Measurements from ENCODE around the gene MBIP. TPM values are rescaled to one million over a fixed set of nuclear protein-coding genes. Genes with fewer than 3 reads are reported as not detected.

MBIP gene
- total RNA-seq, 1 experiment from 2014 or later = 2.5 TPM

DNA sequence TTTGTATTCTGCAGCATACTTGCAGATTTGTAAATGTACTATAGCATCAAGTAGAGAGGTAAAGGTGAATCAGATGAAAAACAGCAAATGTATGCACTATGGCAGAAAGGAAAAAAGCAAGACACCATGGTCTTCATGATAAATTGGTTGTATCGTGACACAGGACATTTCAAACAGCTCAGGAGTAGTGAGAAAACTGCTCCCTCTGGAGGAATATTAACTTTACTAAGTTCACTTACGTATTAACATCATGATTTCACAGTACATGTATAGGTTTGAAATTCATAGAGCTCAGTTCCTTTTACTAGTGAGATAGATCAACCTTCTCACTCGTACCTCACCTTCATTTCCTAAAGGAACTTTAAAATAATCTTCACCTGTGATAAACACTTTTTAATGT is 6.5 kb downstream of the MBIP start:
- peak; percentile 19 for DNase-seq (ENCODE audit: low spot score)

DNA sequence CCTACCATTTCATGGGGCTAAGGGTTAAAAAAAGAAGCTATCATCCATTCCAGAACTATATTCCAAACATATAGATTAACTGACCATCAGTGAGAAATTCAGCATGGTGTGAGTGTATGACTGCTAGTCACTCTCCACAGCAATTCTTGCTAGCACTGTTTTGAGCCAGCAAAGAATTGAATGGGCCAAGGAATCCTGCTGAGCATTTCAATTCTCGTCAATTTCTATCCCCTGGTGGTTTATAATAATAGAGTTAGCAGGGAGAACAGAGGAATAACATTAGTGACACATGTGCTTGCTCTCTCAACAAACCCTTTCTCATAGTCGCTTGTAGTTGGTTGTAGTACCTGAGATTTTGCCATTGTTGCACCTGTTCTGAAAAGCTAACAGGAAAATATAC is 7.2 kb downstream of the MBIP start:
- no peak for DNase-seq (ENCODE audit: low spot score)

DNA sequence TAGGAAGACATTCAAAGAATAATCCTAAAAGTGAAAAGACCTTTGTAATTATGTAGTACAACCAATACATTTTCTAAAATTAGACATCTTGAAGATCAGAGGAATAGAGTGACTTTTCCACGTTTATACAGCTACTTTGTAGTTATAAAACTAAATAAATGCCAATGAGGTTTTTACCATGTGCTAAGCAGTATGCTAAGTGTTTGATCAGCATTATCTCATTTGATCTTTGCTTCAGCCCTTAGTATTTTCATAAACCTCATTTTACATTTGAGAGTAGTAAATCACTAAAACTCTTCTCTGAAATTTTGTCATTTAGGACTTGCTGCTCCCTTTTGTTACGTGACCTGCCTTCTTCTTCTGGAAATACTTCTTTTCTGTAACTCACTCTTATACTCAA is 13.6 kb downstream of the MBIP start:
- DNase-seq (ENCODE audit: low spot score) = no peak

DNA sequence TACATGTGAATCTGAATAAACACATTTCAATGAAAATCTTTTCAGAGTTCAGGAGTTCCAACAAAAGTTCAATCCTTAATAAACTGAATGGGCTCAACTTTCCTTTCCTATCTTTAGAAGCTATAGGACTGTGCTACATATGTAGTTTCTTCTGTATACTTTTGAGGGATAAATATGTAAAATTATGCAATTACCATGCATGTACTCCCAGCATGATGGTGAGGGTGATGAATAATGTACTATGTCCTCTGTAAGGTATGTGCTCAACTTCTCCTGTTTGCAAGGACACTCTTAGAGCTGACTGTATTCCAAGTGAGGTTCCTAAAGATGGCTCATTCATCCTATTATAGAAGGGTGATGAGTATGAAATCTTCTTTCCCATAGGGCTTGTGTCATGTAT is 15.5 kb downstream of the MBIP start:
- DNase-seq (ENCODE audit: low spot score) = no peak

DNA sequence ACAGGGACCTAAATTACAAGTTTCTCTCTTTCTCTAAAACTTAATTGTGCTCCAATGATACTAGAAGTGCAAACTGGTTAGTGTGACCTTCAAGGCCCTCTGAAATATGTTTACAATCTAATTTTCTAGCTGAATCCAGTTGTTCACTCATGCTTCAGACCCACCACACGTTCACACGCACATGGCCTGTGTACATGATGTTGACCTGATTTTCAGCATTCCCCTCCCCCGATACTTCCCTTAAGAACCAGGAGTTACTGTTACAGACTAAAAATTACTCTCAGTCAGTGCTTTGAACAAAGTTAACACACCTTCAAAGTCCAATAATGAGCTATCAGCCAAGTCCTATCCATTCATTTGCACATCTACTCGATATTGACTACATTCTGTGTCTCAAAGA is 16.5 kb downstream of the MBIP start:
- no peak for DNase-seq (ENCODE audit: low spot score)

DNA sequence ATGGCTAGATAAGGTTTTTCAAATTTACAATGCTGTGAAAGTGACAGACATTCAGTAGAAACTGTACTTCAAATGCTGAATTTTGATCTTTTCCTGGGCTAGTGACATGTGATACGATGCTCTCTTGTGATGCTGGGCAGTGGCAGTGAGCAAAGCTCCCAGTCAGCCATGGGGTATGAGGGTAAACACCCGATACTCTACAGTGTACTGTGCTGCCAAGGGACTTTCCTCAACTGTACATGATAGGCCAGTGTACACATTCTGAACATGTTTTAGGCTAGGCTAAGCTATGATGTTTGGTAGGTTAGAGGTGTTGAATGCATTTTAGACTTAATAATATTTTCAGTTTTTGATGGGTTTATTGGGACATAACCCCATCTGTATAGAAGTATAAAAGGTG is 17.6 kb downstream of the MBIP start:
- no peak for DNase-seq (ENCODE audit: low spot score)

DNA sequence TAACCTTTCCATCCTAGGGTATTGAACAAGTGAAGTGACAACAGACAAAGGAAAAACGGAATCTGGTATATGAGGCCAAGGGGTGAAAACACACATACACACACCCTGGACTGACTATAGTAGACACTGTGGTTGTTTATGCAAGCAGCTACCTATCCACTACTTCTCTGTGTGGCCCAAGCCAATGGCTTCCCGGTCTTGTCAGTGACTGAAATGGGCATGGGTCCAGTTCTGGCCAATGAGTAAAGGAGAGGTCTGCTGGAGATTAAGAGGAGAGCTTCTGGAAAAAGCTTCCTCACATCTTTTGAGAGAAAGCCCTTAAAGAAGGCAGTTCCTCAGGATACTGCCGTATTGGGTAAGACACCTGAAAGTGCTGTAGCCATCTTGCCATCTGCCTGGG is 19.3 kb downstream of the MBIP start:
- no peak for DNase-seq (ENCODE audit: low spot score)

DNA sequence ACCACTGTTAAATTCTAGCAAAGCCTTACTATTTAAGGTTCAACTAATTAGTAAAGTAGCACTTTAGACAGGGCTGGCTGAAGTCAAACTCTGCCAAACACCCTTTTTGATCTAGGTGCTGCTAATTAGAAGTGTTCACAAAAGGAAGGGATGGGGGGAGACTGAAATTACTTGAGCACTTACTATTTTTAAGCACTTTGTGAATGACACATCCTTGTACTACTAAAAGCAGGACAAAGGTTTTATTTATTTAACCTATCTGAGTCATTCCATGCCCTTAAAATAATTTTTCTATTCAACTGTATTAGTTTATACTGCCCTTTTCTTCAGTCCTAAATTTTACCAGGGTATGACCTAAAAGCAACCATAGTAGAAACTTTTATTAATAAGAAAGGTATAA is 20.1 kb downstream of the MBIP start:
- DNase-seq (ENCODE audit: low spot score) = no peak

DNA sequence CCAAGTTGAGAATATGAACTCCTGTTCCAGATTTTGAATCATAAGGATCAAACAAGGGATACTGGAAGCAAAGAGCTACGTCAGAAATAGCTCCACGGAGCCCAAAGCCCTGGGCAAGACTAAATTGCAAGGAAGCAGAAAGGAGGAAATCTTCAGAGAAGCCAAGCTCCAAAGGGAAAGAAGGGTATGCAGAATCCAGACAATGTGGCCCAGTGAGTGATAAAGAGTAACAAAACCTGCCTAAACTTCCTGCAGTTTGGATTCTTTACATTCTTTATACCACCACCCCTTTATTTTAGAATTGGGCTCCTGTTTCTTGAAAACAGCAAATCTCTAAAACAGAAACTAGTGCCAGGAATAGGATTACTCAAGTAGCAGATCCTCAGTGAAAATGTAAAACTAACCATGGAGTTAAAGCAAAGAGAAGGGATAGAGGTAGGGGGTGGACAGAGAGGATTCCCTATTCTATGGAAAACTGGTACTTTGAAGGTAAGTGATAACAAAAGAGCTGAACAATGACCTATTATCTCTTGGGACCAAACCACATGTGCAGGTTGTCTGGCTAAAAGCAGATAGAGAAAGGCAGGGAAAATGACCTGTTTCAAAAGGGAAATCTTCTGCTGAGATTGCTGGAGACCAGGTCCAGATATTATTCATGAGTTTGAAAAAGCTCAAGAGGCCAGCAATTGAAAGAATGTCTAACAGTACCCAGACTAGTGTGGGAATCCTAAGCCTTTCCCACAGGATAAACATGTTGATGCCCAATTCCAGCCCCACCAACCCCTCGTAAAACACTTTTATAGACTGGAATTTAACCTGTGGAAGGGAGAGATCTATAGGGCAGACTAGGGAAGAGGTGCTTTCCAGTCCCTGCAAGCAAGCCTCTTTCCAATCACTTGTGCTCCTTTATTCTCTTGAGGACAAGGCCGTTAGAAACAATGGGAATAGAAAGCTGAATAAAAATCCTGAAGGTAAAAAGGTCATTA is 24.5 kb downstream of the MBIP start:
- peak; percentile 19 for DNase-seq (ENCODE audit: low spot score)

DNA sequence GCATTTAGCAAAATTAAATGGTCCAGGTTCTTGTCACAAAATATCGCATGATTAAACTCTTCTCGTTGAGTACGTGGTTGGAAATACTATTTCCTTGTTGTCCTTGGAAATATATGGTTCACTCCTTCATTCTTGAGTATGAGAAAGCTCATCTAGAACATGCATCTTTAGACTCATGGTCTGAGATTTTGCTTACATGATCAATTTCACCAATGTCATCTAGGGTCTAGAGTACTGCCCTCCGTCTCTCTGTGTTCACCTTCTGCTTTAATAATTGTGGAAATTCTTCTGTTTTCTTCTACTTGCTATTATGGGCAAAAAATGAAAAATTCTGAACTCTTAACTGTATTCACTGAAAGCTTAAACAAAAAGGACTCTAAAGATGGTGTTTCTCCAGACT is 25.9 kb downstream of the MBIP start:
- no peak for DNase-seq (ENCODE audit: low spot score)

DNA sequence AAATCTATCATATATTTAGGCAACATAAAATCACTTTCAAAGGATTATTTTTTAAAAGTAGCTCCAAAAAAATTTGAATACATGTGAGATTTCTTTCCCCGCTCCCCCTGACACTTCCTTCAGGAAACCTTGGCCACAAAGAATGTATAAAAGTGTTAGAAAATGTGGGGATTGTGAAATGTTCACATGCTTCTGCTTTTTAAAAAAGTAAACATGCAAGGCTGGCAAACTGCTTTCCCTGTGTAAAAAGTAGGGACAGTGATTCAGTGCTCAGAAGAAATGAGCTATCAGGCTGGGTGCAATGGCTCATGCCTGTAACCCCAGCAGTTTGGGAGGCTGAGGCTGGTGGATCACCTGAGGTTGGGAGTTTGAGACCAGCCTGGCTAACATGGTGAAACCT is 26.6 kb downstream of the MBIP start:
- DNase-seq (ENCODE audit: low spot score) = no peak

DNA sequence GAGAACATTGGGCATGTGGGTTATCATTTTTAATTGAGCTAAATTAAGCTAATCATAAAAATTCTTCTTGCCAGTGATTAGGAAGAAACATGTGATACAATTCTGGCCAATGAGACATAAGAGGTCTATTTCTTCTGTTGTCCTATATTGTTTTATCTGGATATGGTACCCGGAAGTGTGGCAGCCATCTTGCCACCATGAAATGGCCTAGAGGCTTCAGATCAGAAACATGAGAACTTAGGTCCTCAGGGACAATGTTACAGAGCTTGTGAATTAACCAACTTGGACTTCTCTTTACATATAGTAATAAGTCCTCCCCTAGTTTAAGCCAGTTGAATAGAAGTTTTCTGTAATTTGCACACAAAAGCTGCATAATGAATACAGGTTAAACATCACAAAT is 30.5 kb downstream of the MBIP start:
- no peak for DNase-seq (ENCODE audit: low spot score)

DNA sequence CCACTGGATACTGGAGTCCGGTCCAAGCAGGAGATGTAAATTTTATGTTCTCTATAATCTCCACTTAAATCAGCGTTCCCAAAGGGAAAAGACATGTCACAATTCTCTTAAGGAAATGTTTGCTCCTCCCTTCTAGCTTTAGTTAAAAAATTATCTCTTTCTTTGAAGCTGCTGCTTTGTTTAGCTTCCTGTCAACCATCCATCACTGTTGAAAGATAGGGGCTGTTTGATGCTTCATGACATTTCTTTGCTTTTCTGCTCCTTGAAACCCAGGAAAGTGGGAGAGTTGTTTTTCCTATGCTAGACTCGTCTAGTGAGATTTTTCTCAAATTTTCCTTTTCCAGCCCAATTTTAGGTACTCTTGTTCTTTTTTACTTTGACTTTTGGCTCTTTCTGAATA is 31.9 kb downstream of the MBIP start:
- DNase-seq (ENCODE audit: low spot score) = no peak

DNA sequence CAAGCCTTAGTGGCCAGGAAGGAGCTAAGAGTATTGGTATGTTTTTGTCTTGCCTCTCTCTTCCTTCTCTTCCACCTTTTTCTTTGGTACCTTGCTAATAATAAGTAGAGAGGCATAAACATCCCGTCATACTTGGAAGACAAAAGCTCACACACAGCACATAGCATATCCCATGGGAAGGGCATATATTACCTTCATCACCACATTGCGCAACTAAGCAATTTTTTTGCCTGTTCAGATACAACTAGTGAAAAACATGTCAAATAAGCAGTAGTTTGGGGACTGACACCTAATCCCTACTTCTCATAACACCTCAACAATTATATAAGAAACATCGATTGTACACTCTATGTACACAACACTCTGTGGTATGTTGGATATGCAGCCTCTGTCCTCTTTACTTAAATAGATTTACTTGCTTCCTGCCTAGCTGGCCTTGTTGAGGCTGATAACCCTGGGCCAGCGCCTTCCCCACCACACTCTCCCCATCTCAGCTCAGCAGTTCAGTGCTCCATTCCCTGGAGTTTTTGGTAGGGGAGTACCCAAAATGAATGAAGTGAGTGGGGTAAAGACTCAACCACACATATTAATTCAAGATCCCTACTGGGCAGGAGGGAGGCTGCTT is 35.4 kb downstream of the MBIP start:
- DNase-seq (ENCODE audit: low spot score) = no peak

DNA sequence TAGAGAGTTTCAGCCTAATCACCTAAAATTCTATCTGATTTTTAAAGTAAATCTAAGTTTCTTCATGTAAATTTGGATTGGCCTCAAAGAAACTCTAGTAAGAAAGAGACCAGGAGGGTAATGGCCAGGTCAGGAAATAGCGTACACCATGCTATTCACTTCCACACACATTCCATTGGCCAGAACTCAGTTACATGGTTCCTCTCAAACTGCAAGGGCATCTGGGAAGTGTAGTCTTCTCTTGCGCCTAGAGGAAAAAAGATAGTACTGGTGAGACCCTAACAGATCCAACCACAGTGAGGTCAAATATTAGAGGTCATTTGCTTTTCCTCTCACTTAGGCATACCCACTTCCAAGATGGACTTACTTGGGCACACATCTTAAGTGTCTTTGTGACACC is 39.1 kb downstream of the MBIP start:
- DNase-seq (ENCODE audit: low spot score) = no peak

DNA sequence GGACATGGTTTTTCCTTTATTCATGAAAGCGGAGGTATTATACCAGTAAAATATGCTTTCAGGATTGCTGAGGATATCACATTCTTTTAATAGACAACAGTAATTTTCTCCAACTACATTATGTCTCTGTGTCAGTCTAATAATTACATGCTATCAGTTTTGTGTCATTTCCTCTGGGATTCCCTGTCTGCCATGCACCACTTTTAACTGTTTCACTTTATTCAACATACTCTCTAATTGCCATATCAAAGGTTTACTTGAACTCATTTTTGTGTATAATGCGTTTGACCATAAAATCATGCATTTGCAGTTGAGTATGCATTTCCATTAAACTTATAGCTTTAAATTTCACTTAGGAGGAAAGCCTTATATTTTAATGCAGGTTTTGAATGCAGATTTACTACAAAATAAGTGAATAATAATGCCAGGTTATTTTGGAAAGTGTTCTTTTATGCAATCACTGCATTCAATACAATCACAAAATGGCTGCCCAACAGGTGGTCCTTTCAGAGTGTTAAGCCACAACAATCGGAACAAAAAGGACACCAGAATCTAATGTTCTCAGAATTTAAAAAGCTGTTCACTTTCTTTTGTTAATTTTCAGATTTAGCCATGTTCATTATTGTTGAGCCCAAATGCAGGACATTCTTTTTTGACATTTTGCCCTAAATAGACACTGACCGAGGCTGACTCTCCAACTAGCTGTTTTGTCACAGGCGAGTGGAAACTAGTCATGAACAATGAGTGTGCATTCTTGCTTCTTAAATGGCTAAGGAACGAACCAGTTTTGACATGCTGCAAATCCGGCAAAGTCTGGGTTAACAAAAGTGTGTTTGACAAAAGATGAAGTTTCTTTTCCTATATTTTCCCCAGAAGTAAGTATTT is 40.9 kb downstream of the MBIP start:
- DNase-seq (ENCODE audit: low spot score) = no peak

DNA sequence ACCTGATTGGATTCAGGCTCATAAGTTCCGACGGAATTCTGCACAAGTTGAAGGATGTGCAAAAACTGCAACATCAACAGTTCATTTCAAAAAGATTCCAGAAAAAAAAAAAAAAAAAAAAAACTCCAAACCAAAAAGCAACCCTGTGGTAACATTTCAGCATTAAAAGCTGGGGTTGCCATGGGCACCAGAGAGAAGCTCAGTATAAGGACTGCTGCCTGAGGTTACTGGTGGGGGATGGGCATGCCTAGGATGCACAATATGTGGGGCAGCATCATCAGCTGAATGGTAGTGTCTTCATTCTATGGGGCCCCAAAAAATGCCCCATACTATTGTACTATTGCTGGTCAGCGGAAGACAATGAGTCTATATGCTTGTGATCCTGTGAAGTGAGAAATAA is 44.7 kb downstream of the MBIP start:
- DNase-seq (ENCODE audit: low spot score) = no peak

DNA sequence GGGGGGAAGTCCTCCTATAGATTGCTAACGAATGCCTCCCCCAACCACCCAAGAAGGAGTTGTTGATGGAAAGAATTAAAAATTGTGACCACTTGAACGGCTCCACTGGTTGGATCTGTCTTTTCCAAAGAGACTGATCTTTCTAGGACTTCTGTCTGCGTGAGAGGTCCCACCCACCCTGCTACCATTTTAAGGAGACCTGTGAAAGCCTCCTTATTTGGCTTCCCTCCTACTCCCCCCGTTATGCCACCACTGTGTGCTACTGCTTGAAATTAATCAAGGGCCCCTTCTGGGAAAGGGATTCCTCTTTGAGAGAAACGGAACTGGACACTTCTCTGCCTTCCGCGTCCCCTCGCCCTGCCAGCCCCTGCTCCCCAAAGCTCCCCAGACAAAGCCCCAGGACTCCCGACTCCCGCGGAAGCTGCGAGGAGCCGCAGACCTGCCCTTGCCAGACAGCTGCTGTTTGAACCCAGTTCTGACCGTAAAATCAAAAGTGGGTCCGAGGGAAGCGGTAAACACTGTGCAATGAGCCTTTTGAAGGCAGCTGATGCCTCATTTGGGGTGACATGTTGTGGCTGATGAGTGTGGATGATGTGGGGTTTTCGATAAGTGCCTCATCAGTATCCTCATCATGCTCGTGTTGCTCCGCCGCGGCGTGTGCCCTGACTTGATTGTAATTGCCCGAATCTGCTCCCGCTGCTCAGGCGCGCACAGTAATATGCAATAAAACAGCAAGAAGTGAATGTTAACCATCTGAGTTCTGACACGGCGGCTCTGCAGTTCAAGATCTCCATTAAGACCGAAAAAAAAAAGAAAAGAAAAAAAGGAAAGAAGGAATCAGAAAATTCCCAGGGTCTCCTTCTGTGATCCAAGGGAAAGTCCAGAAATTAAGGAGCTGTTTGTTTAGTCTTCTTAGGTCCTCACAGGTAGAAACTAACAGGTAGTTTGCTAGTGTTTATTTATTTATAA is 48.2 kb downstream of the MBIP start:
- no peak for DNase-seq (ENCODE audit: low spot score)

DNA sequence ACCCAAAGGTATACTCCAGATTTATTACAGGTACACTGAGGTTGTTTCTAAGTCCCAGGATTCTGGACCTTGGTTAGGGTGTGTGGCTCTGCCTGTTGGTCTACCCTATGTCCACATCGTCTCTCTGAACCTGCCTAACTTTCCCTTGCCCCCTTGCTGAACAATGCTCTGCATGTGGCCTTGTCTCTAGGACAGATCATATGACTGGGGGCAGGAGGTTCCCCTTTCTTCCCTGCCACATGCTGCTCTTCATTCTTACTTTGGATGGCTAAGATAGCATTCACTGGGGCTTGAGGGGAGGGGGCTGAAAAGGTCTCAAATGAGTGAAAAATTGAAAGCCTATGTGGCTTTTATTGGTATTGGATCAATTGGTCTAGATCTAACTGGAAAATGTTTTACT is 49.2 kb downstream of the MBIP start:
- DNase-seq (ENCODE audit: low spot score) = no peak

DNA sequence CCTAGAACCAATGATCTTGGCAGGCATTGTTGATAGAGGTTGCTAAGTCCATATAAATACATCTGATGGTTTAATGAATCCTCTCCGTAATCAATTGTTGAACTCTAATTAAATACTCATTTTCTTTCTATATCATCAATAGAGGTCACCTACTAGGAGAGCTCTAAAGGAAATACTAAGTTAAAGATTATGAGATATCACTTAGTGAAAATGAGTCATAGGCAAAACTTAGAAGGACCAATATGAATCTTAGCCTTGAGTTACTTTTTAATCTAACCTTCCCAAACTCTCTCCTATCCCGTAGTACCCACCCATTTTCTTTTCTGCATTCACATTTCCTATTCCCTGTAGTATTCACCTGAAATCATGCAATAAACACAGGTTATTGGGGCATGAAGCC is 50.2 kb downstream of the MBIP start:
- DNase-seq (ENCODE audit: low spot score) = no peak

DNA sequence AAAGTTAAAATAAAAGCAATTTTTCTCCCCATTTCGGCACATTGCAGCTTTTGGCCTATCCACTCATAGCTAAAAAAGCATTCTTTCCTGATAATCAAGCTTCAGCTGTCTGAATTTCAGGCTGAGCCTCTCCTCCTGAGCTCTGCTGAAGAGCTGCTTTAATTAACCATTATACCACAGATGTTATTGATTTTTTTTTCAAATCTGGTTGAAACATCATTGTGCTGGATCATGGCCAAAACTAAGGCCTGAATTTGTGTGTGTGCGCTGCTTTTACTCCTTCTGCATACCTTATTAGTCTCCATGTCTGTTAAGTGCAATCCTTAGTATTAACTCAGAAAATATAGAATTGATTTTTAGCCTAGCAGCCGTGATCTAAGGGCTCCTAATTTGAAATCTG is 52.3 kb downstream of the MBIP start:
- DNase-seq (ENCODE audit: low spot score) = no peak
